ENCODE measurements around the gene KRTAP12-1. TPM values are rescaled to one million over a fixed set of nuclear protein-coding genes. Genes with fewer than 3 reads are reported as not detected.

KRTAP12-1 gene
- total and polyA plus RNA-seq, 11 donors: not detected

DNA sequence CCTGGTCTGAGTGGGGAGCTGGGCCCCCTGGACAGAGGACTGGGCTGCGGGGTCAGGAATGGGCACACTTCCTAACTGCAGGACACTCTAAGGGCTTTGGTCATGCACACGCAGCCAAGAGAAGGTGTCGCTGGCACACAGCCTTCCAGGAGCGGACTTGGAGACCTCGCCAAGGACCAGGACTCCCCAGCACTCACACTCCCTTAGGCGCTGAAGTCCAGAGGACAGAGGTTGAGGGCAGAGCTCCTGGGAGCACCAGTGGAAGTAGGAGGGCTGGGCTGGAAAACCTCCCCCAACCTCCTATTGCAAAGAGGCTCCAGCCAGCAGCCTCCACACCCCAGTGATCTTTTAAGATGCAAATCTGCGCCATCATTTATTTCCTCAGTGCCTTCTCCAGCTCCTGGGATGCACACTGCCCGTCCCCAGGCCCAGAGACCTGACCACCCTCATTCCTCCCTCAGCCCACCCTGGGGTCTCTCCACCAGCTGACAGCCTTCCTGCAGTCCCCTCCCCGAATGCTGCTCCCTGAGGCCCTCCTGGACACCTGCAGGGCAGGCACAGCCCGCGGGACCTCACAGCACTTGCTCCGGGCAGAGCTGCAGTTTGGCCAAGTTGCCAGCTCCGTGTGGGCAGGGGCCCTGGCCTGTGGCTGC is 26.4 kb upstream of the KRTAP12-1 start:
- TF ChIP-seq, protein P1, sequence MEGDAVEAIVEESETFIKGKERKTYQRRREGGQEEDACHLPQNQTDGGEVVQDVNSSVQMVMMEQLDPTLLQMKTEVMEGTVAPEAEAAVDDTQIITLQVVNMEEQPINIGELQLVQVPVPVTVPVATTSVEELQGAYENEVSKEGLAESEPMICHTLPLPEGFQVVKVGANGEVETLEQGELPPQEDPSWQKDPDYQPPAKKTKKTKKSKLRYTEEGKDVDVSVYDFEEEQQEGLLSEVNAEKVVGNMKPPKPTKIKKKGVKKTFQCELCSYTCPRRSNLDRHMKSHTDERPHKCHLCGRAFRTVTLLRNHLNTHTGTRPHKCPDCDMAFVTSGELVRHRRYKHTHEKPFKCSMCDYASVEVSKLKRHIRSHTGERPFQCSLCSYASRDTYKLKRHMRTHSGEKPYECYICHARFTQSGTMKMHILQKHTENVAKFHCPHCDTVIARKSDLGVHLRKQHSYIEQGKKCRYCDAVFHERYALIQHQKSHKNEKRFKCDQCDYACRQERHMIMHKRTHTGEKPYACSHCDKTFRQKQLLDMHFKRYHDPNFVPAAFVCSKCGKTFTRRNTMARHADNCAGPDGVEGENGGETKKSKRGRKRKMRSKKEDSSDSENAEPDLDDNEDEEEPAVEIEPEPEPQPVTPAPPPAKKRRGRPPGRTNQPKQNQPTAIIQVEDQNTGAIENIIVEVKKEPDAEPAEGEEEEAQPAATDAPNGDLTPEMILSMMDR (IDR thresholded peaks at IDR 0.05): no peak
- TF ChIP-seq POLR2A (IDR thresholded peaks at IDR 0.05): no peak
- Histone ChIP-seq H3K4me3 (no peak overlapping the region), H3K36me3 (no peaks in the 10 kb centered on the region), H3K9me3 (no peaks in the 10 kb centered on the region), H3K27me3 (peaks cover 29 to 90% (median 75%) of the 10 kb centered on the region in 9 donors), H3K27ac (peak overlapping the region in 1 of 12 donors; percentile 60), H3K4me1 (peaks cover 0 to 46% (median 15%) of the 10 kb centered on the region in 12 donors)
- peak in 2 of 5 donors; percentile 63 to 69 for DNase-seq
- peak in 3 of 4 donors; percentile 45 to 64 (median 46) for ATAC-seq
- intact Hi-C loops (cut with DNase I): no loop called here
- WGBS, 4 donors: 0 to 4% (median 2%) methylated on average over 9 to 13 of the region's 13 CpGs

DNA sequence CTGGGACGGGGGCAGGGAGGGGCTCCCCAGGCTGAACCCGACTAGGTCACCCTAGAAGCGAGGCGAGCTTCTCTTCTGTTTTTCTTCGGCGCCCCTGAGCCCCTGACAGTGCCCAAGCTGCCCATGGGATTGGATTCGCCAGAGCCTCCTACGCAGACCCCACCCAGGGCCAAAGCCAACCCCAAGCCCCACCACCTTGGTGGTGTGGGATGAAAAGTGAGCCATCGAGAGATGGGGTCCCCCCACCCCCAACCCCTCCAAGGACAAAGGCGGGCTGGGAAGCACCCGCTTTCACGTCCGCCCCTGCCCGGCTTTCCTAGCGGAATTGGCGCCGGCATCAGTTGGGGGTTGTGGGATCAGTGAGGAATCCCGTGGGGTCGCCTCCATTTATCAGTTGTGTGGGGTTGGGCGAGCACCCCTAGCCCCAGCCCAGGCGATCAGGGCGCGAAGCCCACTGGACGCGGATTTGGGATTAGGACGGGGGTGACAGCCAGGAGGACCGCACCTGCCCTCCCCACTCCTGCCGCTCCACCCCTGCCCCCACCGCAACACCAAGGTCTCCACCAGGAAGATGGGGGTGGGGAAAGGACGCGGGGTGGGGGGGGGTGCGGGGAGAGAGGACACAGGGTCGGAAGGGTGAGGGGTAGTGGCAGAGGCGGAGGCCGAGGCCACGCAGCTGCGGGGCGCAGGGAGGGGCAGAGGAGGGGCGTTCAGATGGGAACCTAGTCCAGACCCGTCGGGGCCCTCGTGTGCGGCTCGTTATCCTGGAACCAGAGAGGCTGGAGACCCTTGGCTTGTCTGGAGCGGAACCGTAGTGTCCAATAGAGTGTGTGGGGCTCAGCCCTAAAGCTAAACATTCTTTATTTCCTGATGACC is 25.0 kb upstream of the KRTAP12-1 start:
- no peak for DNase-seq
- Histone ChIP-seq H3K36me3 (no peaks in the 10 kb centered on the region), H3K9me3 (no peaks in the 10 kb centered on the region), H3K4me3 (no peak overlapping the region), H3K27me3 (peaks cover 33 to 90% (median 69%) of the 10 kb centered on the region in 9 donors), H3K27ac (no peak overlapping the region), H3K4me1 (peaks cover 0 to 44% (median 15%) of the 10 kb centered on the region in 12 donors)
- 3 to 10% (median 7%) methylated on average over 14 to 46 of the region's 46 CpGs for WGBS, 4 donors
- ATAC-seq: no peak
- TF ChIP-seq, protein P1 (IDR thresholded peaks at IDR 0.05): no peak
- no peak for TF ChIP-seq POLR2A (IDR thresholded peaks at IDR 0.05)
- intact Hi-C loops (cut with DNase I): no loop called here

DNA sequence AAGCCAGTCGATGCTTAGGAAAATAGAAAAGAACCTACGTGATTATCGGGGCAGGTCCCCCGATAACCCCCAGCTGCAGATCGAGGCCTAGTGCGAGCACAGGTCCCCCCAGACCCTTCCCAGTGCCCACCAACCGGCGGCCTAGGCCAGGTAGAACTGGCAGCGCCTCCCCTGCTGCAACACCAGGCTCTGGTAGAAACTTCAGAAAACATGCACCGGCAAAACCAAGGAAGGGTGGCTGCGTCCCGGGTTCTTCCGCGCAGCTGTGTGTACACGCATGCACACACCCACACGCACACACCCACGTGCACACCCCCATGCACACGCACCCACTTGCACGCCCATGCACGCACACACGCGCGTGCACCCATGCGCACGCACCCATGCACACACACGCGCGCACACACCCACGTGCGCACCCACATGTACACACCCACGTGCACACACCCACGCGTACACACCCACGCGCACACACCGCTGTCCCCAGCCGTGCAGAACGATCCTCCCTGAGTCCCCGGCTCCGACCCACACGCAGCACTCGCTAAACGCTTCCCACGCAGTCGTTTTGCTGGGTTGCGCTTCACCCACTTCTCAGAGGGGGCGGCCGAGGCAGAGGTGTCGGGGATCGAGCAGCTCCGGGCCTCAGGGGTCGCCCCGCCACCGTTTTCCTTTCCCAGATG is 24.2 kb upstream of the KRTAP12-1 start:
- DNase-seq (no peak), ATAC-seq (no peak)
- 3 to 12% (median 6%) methylated on average over 39 to 54 of the region's 54 CpGs for WGBS, 4 donors
- intact Hi-C loops (cut with DNase I): no loop called here
- peaks cover 0 to 36% (median 12%) of the 10 kb centered on the region in 12 donors for H3K4me1 ChIP-seq
- no peaks in the 10 kb centered on the region for H3K36me3 ChIP-seq
- TF ChIP-seq, protein P1 (IDR thresholded peaks at IDR 0.05): no peak
- TF ChIP-seq POLR2A (IDR thresholded peaks at IDR 0.05): no peak
- no peak overlapping the region for H3K27ac ChIP-seq
- no peaks in the 10 kb centered on the region for H3K9me3 ChIP-seq
- peaks cover 26 to 90% (median 71%) of the 10 kb centered on the region in 9 donors for H3K27me3 ChIP-seq
- no peak overlapping the region for H3K4me3 ChIP-seq

DNA sequence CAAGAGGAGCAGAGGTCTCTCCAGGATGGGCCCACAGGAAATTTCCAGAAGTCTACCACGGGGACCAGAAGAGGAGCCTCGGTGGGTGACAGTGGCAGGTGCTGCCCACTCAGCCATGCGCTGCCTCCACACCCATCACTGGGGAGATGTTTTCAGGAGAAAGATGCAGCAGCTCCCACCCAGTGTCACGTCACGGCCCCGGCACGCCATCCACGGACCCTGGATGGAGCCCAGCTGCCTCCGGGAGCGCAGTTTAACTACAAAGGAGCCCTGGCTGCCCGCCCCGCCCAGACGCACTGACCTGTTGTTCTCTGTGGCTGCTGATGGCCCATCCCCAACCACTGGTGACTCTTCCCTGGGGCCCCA is 22.7 kb upstream of the KRTAP12-1 start:
- Histone ChIP-seq H3K27me3 (peaks cover 23 to 90% (median 72%) of the 10 kb centered on the region in 9 donors), H3K36me3 (no peaks in the 10 kb centered on the region), H3K9me3 (no peaks in the 10 kb centered on the region), H3K27ac (no peak overlapping the region), H3K4me3 (no peak overlapping the region), H3K4me1 (peaks cover 0 to 26% (median 5%) of the 10 kb centered on the region in 12 donors)
- 18 to 36% (median 24%) methylated on average over 13 of the region's 13 CpGs for WGBS, 4 donors
- DNase-seq (no peak), ATAC-seq (no peak)
- no peak for TF ChIP-seq POLR2A (IDR thresholded peaks at IDR 0.05)
- TF ChIP-seq, protein P1 (IDR thresholded peaks at IDR 0.05): no peak
- intact Hi-C loops (cut with DNase I): no loop called here

Measured in heart left ventricle (tissue), 16 donors.